Measurements from ENCODE around the gene ARFGEF3.
"Not testable (repeated sequence)": the region's sequence is repeated elsewhere in the genome, so short reads cannot be mapped to it uniquely, and the experiment has no call there.

Gene ARFGEF3

GRCh38 chr6:138277835-138278234, 116.1 kb downstream of the ARFGEF3 start:
- DNase-seq: no peak

DNA sequence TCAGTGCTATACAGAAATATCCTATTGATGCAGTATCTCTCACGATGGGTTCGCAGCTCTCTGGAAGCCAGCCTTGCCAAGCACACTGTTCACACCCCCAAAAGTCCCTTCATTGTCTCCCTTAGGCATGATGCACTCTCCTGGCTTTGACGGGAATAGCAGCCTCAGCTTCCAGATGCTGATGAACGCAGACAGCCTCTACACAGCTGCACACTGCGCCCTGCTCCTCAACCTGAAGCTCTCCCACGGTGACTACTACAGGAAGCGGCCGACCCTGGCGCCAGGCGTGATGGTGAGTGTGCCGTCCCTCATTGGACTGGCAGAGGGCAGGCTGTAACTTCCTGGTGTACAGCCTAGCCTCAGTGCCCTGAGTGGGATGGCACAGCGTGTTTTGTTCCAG, 116.6 kb downstream of the ARFGEF3 start:
- no peak for DNase-seq

DNA sequence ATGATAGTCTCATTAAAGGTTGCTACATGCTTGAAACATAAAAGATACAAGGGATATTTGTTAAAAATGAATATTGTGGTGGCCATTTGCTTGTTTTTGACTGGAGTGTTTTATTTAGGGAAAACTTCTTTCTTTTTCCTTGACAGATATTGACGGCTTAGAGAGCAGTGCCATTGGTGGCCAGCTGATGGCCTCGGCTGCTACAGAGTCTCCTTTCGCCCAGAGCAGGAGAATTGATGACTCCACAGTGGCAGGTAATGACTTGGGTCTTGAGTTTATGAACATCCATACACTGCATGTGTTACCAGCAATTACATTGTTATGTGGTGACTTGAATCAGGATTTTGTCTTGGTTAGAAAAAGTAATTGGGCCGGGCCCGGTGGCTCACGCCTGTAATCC, 124.1 kb downstream of the ARFGEF3 start:
- no peak for DNase-seq

DNA sequence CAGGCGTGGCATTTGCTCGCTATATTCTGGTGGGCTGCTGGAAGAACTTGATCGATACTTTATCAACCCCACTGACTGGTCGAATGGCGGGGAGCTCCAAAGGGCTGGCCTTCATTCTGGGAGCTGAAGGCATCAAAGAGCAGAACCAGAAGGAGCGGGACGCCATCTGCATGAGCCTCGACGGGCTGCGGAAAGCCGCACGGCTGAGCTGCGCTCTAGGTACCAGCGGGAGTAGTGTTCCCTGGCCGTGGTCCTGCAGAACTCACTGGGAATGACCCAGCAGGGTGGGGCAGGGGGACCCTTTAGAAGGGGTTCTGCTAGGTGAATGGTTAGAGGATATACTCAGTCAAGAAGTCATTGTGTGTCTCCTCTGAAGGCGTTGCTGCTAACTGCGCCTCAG, 125.0 kb downstream of the ARFGEF3 start:
- DNase-seq: no peak

DNA sequence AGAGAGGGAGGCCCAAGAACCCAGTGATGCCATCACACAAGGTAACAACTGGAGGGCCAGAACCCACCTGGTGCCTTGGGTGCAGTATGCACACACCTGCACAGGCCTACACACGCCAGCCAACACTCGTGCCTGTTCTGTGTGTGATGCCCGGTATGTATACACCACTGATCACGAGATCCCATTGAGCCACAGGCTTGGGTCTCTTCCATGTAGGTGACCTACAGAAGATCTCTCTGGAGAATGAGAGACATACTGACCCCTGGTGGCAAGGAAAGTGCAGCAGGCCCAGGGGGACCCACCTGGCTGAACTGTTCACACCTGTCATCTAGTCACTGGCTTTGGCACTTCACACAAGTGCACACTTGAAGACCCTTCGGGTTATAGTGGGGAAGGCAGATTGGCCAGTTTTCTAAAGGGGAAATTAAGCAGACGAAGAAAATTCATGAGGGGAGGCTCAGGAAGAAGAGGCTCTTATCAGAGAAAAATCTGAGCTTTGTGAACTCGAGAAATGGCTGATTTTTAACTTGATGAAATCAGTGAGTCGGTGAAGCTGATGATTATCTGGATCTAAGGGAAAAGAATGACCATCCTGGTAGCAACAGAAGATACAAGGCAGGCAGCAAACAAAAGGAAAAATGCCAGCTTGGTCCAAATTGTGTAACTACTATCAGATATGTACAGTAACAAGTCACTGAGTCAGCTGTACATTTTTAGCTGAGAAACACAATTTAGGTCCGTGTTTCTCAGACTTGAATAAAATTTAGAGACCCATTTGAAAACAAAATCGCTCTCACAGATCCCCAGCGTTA, 125.6 kb downstream of the ARFGEF3 start:
- peak; percentile 22 for DNase-seq

DNA sequence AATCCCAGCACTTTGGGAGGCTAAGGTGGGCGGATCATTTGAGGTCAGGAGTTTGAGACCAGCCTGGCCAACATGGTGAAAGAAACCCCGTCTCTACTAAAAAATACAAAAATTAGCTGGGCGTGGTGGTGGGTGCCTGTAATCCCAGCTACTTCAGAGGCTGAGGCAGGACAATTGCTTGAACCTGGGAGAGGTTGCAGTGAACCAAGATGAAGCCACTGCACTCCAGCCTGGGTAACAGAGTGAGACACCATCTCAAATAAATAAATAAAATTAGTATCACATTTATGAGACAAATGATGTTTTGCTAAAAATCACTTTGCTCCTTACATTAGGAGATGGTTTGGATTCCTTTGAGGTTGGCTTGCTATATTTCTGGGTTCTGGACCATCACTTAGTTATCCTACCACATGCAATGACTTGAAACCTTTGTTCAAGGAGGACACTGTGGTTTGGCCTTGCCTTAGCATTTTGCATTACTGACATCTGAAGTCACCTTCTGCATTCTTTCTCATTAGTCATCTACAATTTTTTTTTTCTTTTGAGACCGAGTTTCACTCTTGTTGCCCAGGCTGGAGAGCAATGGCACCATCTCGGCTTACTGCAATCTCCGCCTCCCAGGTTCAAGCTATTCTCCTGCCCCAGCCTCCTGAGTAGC, 126.8 kb downstream of the ARFGEF3 start:
- DNase-seq: not testable (repeated sequence)

- DNase-seq: peak; percentile 2
These were observed 128.0 kb downstream of the ARFGEF3 start for GRCh38 chr6:138289739-138290138.

DNA sequence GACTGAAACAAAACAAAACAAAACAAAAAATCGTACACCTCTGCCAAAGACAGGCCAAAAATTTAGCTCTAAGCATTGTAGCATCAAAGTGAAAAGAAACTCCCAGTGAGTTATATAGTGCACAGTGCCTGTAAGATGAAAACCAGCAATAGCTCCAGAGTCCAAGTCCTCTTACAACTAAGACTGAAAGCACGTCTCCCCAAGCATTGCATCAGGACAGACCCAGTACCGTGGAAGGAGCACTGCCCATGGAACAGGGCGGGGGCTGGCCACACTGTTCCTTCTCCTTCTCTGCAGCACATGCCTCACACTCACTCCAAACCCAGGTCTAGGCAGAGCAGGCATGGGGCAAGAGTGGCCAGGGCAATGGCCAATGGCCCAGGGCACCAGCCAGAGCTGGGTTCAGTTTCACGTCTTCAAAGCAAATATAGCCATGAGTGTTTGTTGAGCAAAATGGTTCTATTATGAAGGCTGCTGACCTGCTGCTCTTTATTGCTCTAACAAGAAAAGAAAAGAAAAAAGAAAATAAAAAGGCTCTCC, 128.8 kb downstream of the ARFGEF3 start:
- no peak for DNase-seq

DNA sequence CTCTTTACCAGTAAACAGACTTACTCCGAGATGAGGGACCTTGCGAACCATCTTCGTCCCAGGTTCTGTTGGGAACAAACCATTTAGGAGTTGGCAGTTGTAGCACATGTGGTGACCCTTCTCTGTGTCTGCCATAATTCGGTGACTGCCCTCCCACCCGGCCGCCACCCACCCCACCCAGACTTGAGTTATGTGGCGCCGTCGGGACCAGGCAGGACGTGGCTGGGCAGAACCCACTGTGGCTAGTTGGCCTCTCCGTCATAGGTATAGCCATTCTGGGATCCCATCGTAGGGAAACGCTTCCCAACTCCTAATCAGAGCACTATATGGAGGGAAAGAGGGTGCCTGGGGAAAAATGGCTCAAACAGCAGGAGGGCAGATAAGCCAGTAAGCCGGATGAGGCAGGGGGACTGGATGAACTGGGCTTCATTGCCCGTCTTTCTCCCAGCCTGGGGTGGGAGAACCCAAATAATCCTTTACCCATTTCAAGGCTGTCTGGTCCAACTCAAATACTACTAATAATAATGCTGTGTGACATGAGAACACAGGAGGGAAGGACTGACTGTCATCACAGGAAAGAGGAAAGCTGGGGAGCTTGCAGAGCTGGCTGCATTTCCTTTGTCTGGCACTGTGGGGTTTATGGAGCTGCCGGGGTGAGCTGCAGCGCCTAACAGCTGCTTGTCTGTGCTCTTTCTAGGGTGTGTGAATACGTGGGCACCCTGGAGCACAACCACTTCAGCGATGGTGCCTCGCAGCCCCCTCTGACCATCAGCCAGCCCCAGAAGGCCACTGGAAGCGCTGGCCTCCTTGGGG, 129.5 kb downstream of the ARFGEF3 start:
- no peak for DNase-seq

- no peak for DNase-seq
These were observed 130.1 kb downstream of the ARFGEF3 start for GRCh38 chr6:138291849-138292181.

GRCh38 chr6:138292482-138292881, 130.7 kb downstream of the ARFGEF3 start:
- no peak for DNase-seq

DNA sequence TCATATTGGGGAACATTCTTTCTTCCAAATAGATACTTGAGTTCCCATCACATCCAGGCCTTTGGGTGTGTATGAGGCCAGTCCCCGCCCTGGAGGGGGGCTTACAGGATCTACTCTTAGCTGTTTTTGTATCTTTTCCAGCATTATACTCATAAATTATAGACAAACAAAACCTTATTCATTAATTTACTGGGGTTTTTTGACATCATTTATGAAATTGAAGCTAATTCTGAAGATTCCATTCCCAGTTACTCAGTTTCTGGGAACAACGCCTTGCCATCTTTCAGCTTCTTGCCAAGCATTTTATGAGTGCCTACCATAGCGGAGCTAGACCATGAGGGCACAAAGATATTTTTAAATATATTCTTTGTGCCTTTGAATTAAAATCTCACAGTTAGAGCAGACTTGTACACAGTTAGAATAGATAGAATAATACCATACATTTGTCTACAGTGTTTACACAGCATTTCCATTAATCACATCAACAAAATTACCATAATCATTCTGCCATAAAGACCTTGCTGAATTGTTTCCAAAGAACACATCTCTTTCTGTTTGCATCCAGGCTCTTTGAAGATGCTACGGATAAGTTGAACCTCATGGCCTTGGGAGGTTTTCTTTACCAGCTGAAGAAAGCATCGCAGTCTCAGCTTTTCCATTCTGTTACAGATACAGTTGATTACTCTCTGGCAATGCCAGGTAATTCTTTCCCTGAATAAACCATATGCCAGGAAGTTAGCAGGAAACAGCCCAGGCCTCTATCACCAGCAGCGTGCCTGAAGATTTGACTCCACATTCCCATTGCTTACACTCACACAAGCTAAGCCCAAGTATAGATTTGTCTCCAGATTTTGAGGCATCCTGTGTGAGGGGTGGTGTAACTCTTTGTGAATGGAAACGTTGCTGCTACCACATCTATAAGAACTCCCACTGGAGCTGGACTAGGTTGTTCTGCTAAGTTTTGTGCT, 132.0 kb downstream of the ARFGEF3 start:
- no peak for DNase-seq

GRCh38 chr6:138296381-138296780, 134.6 kb downstream of the ARFGEF3 start:
- DNase-seq: no peak

DNA sequence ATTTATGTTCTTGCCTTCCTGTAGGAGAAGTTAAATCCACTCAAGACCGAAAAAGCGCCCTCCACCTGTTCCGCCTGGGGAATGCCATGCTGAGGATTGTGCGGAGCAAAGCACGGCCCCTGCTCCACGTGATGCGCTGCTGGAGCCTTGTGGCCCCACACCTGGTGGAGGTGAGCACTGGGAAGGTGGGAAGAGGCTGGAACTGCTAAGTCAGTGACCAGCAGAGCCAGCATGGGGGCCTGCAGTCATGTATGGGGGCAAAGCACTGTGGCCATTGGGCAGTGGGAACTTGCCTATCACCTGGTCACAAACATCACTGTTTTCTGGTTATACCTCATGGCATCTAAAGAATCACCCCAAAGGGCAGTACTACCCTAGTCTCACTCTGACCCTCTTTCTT, 135.0 kb downstream of the ARFGEF3 start:
- no peak for DNase-seq

DNA sequence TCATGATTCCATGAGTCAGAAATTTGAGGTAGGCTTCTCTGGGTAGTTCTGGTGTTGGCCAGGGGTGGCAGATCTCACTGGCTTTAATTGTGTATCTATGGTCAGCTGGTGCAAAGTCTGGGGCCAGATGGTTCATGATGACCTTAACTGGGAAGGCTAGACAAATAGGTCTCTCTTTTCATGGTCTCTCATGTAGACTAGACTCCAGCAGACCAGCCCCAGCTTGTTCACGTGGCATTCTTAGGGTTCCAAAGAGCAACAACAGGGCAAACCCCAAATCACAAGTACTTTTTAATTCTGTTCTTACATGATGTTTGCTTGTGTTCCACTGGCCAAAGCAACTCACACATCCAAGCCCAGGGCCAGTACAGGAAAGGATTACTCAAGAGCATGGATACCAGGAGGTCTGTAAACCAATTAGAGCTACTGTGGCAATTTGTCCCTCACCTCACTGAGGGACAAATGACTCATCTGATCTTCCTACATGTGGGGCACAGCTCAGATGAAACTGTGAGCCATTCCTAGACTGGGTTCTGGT, 136.1 kb downstream of the ARFGEF3 start:
- no peak for DNase-seq

- DNase-seq: no peak
These were observed 138.7 kb downstream of the ARFGEF3 start for GRCh38 chr6:138300469-138300868.

GRCh38 chr6:138302554-138302953, 140.8 kb downstream of the ARFGEF3 start:
- DNase-seq: no peak

GRCh38 chr6:138307352-138307751, 145.6 kb downstream of the ARFGEF3 start:
- DNase-seq: no peak

DNA sequence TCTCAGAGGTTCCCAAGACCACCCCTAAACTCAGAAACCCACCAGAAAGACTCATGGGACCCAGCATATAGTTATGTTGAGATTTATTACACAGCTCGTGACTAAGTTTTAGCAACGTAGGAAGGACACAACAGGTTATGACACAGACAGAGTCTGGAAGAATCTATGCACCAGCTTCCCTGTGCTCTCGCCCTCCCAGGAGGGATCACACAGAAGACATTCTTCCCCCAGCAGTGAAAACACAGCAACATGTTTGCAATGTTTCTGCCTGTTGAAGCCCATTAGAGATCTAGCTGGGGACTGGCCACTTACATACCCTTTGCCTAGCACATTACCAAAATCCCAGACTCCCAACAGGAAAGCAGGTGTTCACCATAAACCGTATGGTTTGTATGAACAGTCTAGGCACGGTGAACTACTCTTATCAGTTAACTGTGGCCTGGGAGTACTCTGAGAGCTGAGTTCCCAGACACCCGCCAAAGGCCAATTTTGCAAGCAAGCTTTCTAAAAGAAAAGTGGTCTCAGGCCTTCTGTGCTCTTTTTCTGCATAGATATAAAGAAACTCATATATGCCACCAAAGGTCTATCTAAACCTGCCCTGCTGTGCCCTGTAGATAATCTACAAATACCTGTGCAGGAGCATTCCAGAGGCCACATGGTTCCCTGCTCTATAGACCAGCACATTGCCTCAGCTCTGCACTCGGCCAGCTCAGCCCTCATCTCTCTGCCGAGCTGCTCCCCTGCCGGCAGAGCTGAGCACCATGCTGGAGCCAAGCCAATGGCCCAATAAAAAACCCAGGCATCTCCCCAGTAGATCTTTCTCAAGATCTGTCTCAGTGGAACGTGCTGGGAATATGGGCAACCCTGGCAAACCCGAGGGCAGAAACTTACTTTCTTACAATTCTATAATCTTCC, 146.3 kb downstream of the ARFGEF3 start:
- peak; percentile 14 for DNase-seq

DNA sequence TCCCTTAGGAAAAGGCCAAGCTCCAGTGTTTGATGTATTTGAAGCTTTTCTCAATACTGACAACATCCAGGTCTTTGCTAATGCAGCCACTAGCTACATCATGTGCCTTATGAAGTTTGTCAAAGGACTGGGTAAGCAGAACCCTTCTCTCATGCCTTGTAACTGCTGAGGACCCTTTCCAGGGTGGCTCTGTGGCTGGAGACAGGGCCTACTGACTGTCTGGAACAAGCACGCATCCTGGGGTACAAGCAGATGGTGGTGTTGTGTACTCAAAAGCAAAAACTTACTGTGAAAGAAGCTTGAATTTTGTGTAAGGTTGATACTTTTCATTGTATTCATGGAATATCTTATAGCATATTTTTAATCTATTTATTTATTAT, 147.0 kb downstream of the ARFGEF3 start:
- DNase-seq: no peak

- DNase-seq: no peak
These were observed 148.0 kb downstream of the ARFGEF3 start for GRCh38 chr6:138309695-138310094.
